Hepatocyte (in vitro differentiated cells): ENCODE data around the gene LIN7B. TPM values are rescaled to one million over a fixed set of nuclear protein-coding genes. Genes with fewer than 3 reads are reported as not detected.

ENCODE experiments used
- DNase-seq: peaks from one replicate; pipeline ENCODE4 v3.0.0-alpha.2; 2016; ENCODE audit warnings: low spot score
- H2AFZ ChIP-seq: fragments of 200-600 bp; sonication (generic); 2 replicates; pipeline ENCODE4 v1.6.0; 2016; ENCODE audit warnings: antibody characterized with exemption, mild to moderate bottlenecking
- H3K27ac ChIP-seq: fragments of 200-600 bp; sonication (generic); 2 replicates; pipeline ENCODE4 v1.5.1; 2016; ENCODE audit warnings: mild to moderate bottlenecking
- H3K27me3 ChIP-seq: fragments of 200-600 bp; sonication (generic); 2 replicates; pipeline ENCODE4 v1.6.1; 2016
- H3K36me3 ChIP-seq: fragments of 200-600 bp; sonication (generic); replicated peaks from 2 replicates; pipeline ENCODE4 v1.5.1; 2016; ENCODE audit warnings: low read depth; ENCODE audit not compliant: insufficient read depth
- H3K4me1 ChIP-seq: fragments of 200-600 bp; sonication (generic); 2 replicates; pipeline ENCODE4 v1.5.1; 2016; ENCODE audit warnings: mild to moderate bottlenecking, moderate library complexity; ENCODE audit not compliant: insufficient read depth
- H3K4me2 ChIP-seq: fragments of 200-600 bp; sonication (generic); 2 replicates; pipeline ENCODE4 v1.6.0; 2016
- H3K4me3 ChIP-seq: fragments of 200-600 bp; sonication (generic); 2 replicates; pipeline ENCODE4 v1.5.1; 2016; ENCODE audit warnings: mild to moderate bottlenecking
- H3K79me2 ChIP-seq: fragments of 200-600 bp; sonication (generic); 2 replicates; pipeline ENCODE4 v1.6.0; 2017; ENCODE audit warnings: mild to moderate bottlenecking
- H3K9me2 ChIP-seq: fragments of 200-600 bp; sonication (generic); replicated peaks from 2 replicates; pipeline ENCODE4 v1.6.0; 2017; ENCODE audit warnings: mild to moderate bottlenecking; ENCODE audit not compliant: insufficient read depth
- H3K9me3 ChIP-seq: fragments of 200-600 bp; sonication (generic); 2 replicates; pipeline ENCODE4 v1.5.1; 2016; ENCODE audit warnings: low read depth, mild to moderate bottlenecking
- H4K20me1 ChIP-seq: fragments of 200-600 bp; sonication (generic); 2 replicates; pipeline ENCODE4 v1.6.0; 2016; ENCODE audit warnings: mild to moderate bottlenecking; ENCODE audit not compliant: insufficient read depth, poor library complexity, severe bottlenecking
- CTCF ChIP-seq: fragments of 200-600 bp; sonication (generic); IDR thresholded peaks from 2 replicates; pipeline ENCODE4 v1.5.1; 2016; ENCODE audit warnings: antibody characterized with exemption, mild to moderate bottlenecking; ENCODE audit not compliant: poor library complexity
- EZH2 ChIP-seq: fragments of 200-600 bp; sonication (generic); IDR thresholded peaks from 2 replicates; pipeline ENCODE4 v1.6.1; 2016; ENCODE audit warnings: antibody characterized with exemption, mild to moderate bottlenecking, borderline replicate concordance
- EZH2phosphoT487 ChIP-seq: fragments of 200-600 bp; sonication (generic); IDR thresholded peaks from one replicate; pipeline ENCODE4 v1.6.1; 2018; ENCODE audit warnings: antibody characterized with exemption, mild to moderate bottlenecking, low read depth, moderate library complexity; ENCODE audit not compliant: unreplicated experiment, severe bottlenecking
- WGBS: methylation state at CpG from one replicate; pipeline ENCODE4 v1.1.6; 2016; ENCODE audit warnings: low lambda C conversion rate; ENCODE audit errors: missing lambda C conversion rate; 5-methylcytosine and 5-hydroxymethylcytosine counted together
- polyA plus RNA-seq: library from polyadenylated mRNA; unstranded; fragments of >200 nt; fragmentation: Nextera tagmentation; extraction: Ambion mirVana; gene quantifications from 2 replicates; pipeline ENCODE4 v1.2.1, GENCODE V29; 2016
- total RNA-seq: library from RNA; depleted of rRNA; stranded (reverse); fragments of >200 nt; gene quantifications from 2 replicates; pipeline ENCODE4 v1.2.3, GENCODE V29; 2014

Gene LIN7B
- total and polyA plus RNA-seq, 2 experiments from 2014 or later = 8.7 to 18.0 TPM

- H3K27ac ChIP-seq = no peak overlapping the region
- H3K27me3 ChIP-seq = peaks cover 37% of the 10 kb centered on the region
- H2AFZ ChIP-seq = no peak overlapping the region
- no peaks in the 10 kb centered on the region for H3K9me3 ChIP-seq
- TF ChIP-seq EZH2phosphoT487 = no peak
- no peak for TF ChIP-seq CTCF
- no peak for TF ChIP-seq EZH2
- H4K20me1 ChIP-seq = no peaks in the 10 kb centered on the region
- no peak overlapping the region for H3K4me2 ChIP-seq
- H3K4me1 ChIP-seq = peaks cover 7% of the 10 kb centered on the region
- no peak for DNase-seq
- no peaks in the 10 kb centered on the region for H3K79me2 ChIP-seq
- H3K36me3 ChIP-seq = no peaks in the 10 kb centered on the region
- WGBS = 64% methylated on average over 3 of the region's 3 CpGs
- H3K9me2 ChIP-seq = no peaks in the 10 kb centered on the region
- H3K4me3 ChIP-seq = no peak overlapping the region
Measured at GRCh38 chr19:49067554-49067953, 46.6 kb upstream of the LIN7B start.

GRCh38 chr19:49069026-49069425 is 45.1 kb upstream of the LIN7B start:
- Histone ChIP-seq H2AFZ (no peak overlapping the region), H3K9me2 (no peaks in the 10 kb centered on the region), H3K27me3 (peaks cover 50% of the 10 kb centered on the region), H3K36me3 (no peaks in the 10 kb centered on the region), H3K27ac (no peak overlapping the region), H4K20me1 (no peaks in the 10 kb centered on the region), H3K79me2 (no peaks in the 10 kb centered on the region), H3K4me2 (no peak overlapping the region), H3K4me1 (peaks cover 7% of the 10 kb centered on the region), H3K9me3 (no peaks in the 10 kb centered on the region), H3K4me3 (no peak overlapping the region)
- WGBS = 93% methylated on average over 9 of the region's 9 CpGs
- TF ChIP-seq EZH2phosphoT487 = no peak
- no peak for TF ChIP-seq CTCF
- no peak for TF ChIP-seq EZH2
- DNase-seq = no peak

GRCh38 chr19:49070416-49070815 is 43.8 kb upstream of the LIN7B start:
- 97% methylated on average over 21 of the region's 21 CpGs for WGBS
- Histone ChIP-seq H2AFZ (no peak overlapping the region), H4K20me1 (no peaks in the 10 kb centered on the region), H3K36me3 (no peaks in the 10 kb centered on the region), H3K4me2 (no peak overlapping the region), H3K9me3 (no peaks in the 10 kb centered on the region), H3K27me3 (peaks cover 54% of the 10 kb centered on the region), H3K27ac (no peak overlapping the region), H3K4me3 (no peak overlapping the region), H3K9me2 (no peaks in the 10 kb centered on the region), H3K79me2 (no peaks in the 10 kb centered on the region), H3K4me1 (peaks cover 3% of the 10 kb centered on the region)
- TF ChIP-seq CTCF (no peak), EZH2 (no peak)
- no peak for DNase-seq

GRCh38 chr19:49071860-49072547 is 42.2 kb upstream of the LIN7B start:
- Histone ChIP-seq H3K4me2 (peak overlapping the region; percentile 56), H3K4me1 (no peaks in the 10 kb centered on the region), H2AFZ (no peak overlapping the region), H3K36me3 (no peaks in the 10 kb centered on the region), H3K9me3 (no peaks in the 10 kb centered on the region), H3K9me2 (no peaks in the 10 kb centered on the region), H3K79me2 (no peaks in the 10 kb centered on the region), H3K4me3 (no peak overlapping the region), H4K20me1 (no peaks in the 10 kb centered on the region), H3K27ac (no peak overlapping the region), H3K27me3 (peaks cover 45% of the 10 kb centered on the region)
- DNase-seq = no peak
- TF ChIP-seq EZH2phosphoT487 (no peak), EZH2 (peak; percentile 79)
- WGBS = 19% methylated on average over 78 of the region's 93 CpGs
